Measurements from ENCODE around the gene DNASE2.

The DNASE2 gene

GRCh38 chr19:12825254-12826131 lies 55.8 kb downstream of the DNASE2 start:
- DNase-seq (ENCODE audit: low read depth) = no peak
- H3K4me3 ChIP-seq (ENCODE audit: low read depth, low read length) = no peak overlapping the region
- peak; percentile 53 for TF ChIP-seq CTCF (IDR thresholded peaks at IDR 0.05; ENCODE audit: control insufficient read depth, extremely low read depth, insufficient read depth)

Measured in LNCaP clone FGC (cell line).